ENCODE data around the gene KCNA4.
"Not testable (repeated sequence)": the region's sequence is repeated elsewhere in the genome, so short reads cannot be mapped to it uniquely, and the experiment has no call there.

Gene KCNA4

DNA sequence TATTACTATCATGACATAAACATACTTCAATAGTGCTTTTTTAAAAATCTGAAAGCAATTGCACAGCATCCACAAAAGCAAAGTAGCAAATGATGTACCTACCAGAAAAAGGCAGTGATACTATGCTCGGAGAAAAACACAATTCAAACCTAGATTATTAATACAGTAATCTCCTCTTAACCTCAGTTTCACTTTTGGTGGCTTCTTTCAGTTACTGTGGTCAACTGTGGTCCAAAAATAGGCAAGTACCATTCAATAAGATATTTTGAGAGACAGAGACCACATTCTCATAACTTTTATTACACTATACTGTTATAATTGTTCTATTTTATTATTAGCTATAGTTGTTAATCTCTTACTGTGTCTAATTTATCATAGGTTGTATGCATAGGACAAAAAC lies 20.8 kb downstream of the KCNA4 start:
- Histone ChIP-seq H3K27me3 (no peaks in the 10 kb centered on the region), H3K9me3 (no peaks in the 10 kb centered on the region), H3K4me1 (ENCODE audit: control insufficient read depth in 1 of 2, insufficient read depth in 1 of 2, low read depth in 1 of 2, low read length in 1 of 2) (no peaks in the 10 kb centered on the region), H3K4me3 (ENCODE audit: low read depth in 1 of 2, low read length in 1 of 2) (no peak overlapping the region), H3K36me3 (no peaks in the 10 kb centered on the region), H3K27ac (no peak overlapping the region)
- TF ChIP-seq, protein P1, sequence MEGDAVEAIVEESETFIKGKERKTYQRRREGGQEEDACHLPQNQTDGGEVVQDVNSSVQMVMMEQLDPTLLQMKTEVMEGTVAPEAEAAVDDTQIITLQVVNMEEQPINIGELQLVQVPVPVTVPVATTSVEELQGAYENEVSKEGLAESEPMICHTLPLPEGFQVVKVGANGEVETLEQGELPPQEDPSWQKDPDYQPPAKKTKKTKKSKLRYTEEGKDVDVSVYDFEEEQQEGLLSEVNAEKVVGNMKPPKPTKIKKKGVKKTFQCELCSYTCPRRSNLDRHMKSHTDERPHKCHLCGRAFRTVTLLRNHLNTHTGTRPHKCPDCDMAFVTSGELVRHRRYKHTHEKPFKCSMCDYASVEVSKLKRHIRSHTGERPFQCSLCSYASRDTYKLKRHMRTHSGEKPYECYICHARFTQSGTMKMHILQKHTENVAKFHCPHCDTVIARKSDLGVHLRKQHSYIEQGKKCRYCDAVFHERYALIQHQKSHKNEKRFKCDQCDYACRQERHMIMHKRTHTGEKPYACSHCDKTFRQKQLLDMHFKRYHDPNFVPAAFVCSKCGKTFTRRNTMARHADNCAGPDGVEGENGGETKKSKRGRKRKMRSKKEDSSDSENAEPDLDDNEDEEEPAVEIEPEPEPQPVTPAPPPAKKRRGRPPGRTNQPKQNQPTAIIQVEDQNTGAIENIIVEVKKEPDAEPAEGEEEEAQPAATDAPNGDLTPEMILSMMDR (IDR thresholded peaks at IDR 0.05) = no peak

DNA sequence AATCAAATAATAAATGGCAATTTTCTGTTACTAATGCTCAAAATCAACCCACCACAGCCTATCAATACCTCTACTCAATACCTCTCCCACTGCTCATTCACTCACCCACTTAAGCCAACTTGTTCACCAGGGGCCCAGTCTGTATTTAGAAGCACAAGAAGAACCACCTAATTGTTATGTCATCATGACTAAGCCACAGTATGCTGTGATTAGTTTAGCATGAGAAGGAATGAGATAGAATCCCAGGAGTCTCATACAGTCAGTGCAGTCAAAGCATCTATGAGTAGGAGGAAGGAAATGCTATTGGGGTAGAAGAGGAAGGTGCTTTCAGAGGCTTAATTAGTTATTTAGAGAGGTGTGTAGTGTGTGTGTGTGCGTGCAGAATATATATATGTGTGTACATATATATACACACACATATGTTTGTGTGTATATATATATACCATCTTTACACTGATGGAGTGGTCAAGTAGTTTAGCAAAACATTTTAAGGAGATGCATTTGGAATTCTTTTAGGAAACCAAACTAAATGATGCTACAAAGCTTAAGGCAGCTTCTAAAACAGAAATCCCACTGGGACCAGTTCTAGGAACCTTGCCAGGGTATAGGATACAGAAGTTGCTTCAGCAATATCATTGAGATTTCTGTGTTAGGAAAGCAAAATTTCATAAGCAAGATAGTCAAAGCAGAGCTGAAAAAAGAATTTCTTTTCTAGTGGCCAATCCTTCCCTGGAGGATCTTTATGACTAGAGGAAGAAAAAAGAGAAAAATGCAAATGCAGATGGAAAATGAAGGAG lies 27.5 kb downstream of the KCNA4 start:
- TF ChIP-seq, protein P1 (IDR thresholded peaks at IDR 0.05) = no peak
- H3K36me3 ChIP-seq = no peaks in the 10 kb centered on the region
- no peaks in the 10 kb centered on the region for H3K27me3 ChIP-seq
- H3K27ac ChIP-seq = no peak overlapping the region
- H3K9me3 ChIP-seq = no peaks in the 10 kb centered on the region
- H3K4me1 ChIP-seq (ENCODE audit: control insufficient read depth in 1 of 2, insufficient read depth in 1 of 2, low read depth in 1 of 2, low read length in 1 of 2) = no peaks in the 10 kb centered on the region
- H3K4me3 ChIP-seq (ENCODE audit: low read depth in 1 of 2, low read length in 1 of 2) = no peak overlapping the region

DNA sequence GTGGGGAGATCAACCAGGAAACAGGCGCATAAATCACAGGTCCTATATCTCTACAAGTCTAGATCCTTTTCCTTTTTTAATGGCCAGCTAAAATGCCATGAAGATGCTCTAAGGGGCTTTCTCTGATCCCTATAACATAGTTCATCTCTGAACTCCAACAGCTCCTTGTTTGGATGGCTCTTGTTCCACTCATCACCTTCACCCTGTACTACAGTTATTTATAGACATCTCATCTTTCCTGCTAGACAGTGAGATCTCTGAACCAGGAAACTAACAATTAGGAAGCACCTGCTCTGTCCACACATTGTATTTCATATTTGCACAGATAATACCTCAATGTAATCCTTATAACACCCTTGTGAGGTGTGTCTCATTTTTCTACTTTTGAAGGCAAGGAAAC lies 31.6 kb downstream of the KCNA4 start:
- no peaks in the 10 kb centered on the region for H3K27me3 ChIP-seq
- TF ChIP-seq, protein P1 (IDR thresholded peaks at IDR 0.05) = no peak
- no peaks in the 10 kb centered on the region for H3K36me3 ChIP-seq
- H3K4me3 ChIP-seq (ENCODE audit: low read depth in 1 of 2, low read length in 1 of 2) = no peak overlapping the region
- no peaks in the 10 kb centered on the region for H3K4me1 ChIP-seq (ENCODE audit: control insufficient read depth in 1 of 2, insufficient read depth in 1 of 2, low read depth in 1 of 2, low read length in 1 of 2)
- H3K27ac ChIP-seq = no peak overlapping the region
- no peaks in the 10 kb centered on the region for H3K9me3 ChIP-seq

DNA sequence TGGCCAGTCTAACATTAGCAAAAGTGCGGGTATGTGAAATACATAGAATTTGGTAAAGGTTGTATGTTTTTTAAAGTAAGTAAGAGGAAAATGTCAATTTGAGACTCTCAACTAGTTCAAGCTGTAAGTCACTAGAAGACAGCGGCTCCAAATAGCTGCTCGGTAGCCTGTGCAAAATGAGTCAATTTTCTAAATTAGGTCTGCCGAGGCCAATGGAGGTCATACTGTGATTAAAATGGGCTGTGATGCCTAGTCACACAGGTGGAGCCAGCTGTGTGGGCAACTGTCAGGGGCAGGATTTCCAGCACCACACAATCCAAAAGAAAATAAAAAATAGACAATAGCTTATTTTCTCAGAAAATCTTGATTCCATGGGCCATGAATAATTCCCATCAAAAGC lies 32.3 kb downstream of the KCNA4 start:
- Histone ChIP-seq H3K9me3 (no peaks in the 10 kb centered on the region), H3K4me1 (ENCODE audit: control insufficient read depth in 1 of 2, insufficient read depth in 1 of 2, low read depth in 1 of 2, low read length in 1 of 2) (no peaks in the 10 kb centered on the region), H3K27ac (no peak overlapping the region), H3K27me3 (no peaks in the 10 kb centered on the region), H3K36me3 (no peaks in the 10 kb centered on the region), H3K4me3 (ENCODE audit: low read depth in 1 of 2, low read length in 1 of 2) (no peak overlapping the region)
- TF ChIP-seq, protein P1 (IDR thresholded peaks at IDR 0.05) = no peak

DNA sequence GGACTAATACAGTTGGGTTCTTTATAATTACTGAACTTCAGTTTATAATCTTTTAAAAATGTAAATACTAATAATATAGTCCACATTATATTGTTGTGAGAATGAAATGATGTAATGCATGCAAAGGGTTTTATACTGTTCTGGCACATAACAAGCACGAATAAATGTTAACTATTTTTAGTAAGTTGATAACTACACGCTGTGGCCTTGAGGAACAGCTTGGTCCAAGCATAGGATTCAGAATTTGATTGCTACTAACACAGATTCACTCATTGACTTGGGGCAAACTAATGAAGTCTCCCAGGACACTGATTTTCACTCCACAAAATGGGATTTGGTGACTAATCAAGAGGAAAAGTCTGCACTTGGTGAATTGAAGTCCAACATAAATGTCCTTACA lies 38.3 kb downstream of the KCNA4 start:
- Histone ChIP-seq H3K27me3 (no peaks in the 10 kb centered on the region), H3K4me3 (ENCODE audit: low read depth in 1 of 2, low read length in 1 of 2) (no peak overlapping the region), H3K9me3 (no peaks in the 10 kb centered on the region), H3K36me3 (no peaks in the 10 kb centered on the region), H3K27ac (no peak overlapping the region), H3K4me1 (ENCODE audit: control insufficient read depth in 1 of 2, insufficient read depth in 1 of 2, low read depth in 1 of 2, low read length in 1 of 2) (no peaks in the 10 kb centered on the region)
- TF ChIP-seq, protein P1 (IDR thresholded peaks at IDR 0.05) = no peak

DNA sequence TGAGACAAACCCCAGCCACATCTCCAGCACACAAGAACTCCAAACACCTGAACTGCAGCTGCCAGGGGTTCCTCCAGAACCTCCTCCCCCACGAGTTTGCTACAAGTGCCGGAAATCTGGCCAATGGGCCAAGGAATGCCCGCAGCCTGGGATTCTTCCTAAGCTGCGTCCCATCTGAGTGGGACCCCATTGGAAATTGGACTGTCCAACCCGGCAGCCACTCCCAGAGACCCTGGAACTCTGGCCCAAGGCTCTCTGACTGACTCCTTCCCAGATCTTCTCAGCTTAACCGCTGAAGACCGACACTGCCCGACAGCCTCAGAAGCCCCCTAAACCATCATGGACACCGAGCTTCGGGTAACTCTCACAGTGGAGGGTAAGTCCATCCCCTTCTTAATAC lies 41.2 kb downstream of the KCNA4 start:
- H3K4me1 ChIP-seq (ENCODE audit: control insufficient read depth in 1 of 2, insufficient read depth in 1 of 2, low read depth in 1 of 2, low read length in 1 of 2); H3K36me3 ChIP-seq; H3K27me3 ChIP-seq; H3K27ac ChIP-seq; H3K4me3 ChIP-seq (ENCODE audit: low read depth in 1 of 2, low read length in 1 of 2); H3K9me3 ChIP-seq: not testable (repeated sequence)

All from neutrophil (primary cell).